Measurements from ENCODE around the gene PLCH1. TPM values are rescaled to one million over a fixed set of nuclear protein-coding genes. Genes with fewer than 3 reads are reported as not detected.

PLCH1 gene
- total RNA-seq, 1 donor from 2014 or later: 32.0 TPM

GRCh38 chr3:155664925-155665695, 79.8 kb downstream of the PLCH1 start:
- Histone ChIP-seq H3K9me3 (ENCODE audit: low read depth) (no peaks in the 10 kb centered on the region), H3K9ac (no peak overlapping the region), H3K4me2 (no peak overlapping the region), H3K27me3 (no peaks in the 10 kb centered on the region), H2AFZ (replicated peaks) (no peak overlapping the region), H3K36me3 (no peaks in the 10 kb centered on the region), H4K20me1 (ENCODE audit: low read depth) (peaks cover 8% of the 10 kb centered on the region), H3K27ac (no peak overlapping the region), H3F3A (ENCODE audit: low read depth) (peaks cover 3% of the 10 kb centered on the region), H3K4me1 (peaks cover 16% of the 10 kb centered on the region), H3K79me2 (ENCODE audit: low read depth) (peaks cover 9% of the 10 kb centered on the region), H3K4me3 (no peak overlapping the region)
- no peak overlapping the region for H3K27ac Mint-ChIP-seq
- H3K36me3 Mint-ChIP-seq: no peaks in the 10 kb centered on the region
- H3K9me3 Mint-ChIP-seq: no peaks in the 10 kb centered on the region
- no peak overlapping the region for H3K4me3 Mint-ChIP-seq
- H3K27me3 Mint-ChIP-seq (ENCODE audit: insufficient read depth, low read depth): no peaks in the 10 kb centered on the region
- TF ChIP-seq EZH2 (IDR thresholded peaks at IDR 0.05) (no peak), EZH2phosphoT487 (IDR thresholded peaks at IDR 0.05) (no peak)
- TF ChIP-seq, protein P1, sequence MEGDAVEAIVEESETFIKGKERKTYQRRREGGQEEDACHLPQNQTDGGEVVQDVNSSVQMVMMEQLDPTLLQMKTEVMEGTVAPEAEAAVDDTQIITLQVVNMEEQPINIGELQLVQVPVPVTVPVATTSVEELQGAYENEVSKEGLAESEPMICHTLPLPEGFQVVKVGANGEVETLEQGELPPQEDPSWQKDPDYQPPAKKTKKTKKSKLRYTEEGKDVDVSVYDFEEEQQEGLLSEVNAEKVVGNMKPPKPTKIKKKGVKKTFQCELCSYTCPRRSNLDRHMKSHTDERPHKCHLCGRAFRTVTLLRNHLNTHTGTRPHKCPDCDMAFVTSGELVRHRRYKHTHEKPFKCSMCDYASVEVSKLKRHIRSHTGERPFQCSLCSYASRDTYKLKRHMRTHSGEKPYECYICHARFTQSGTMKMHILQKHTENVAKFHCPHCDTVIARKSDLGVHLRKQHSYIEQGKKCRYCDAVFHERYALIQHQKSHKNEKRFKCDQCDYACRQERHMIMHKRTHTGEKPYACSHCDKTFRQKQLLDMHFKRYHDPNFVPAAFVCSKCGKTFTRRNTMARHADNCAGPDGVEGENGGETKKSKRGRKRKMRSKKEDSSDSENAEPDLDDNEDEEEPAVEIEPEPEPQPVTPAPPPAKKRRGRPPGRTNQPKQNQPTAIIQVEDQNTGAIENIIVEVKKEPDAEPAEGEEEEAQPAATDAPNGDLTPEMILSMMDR (IDR thresholded peaks at IDR 0.05): no peak
- DNase-seq (ENCODE audit: low spot score): peak; percentile 12
- peaks cover 8% of the 10 kb centered on the region for H3K4me1 Mint-ChIP-seq

- no peaks in the 10 kb centered on the region for H3K9me3 ChIP-seq (ENCODE audit: low read depth)
- H3K36me3 ChIP-seq: no peaks in the 10 kb centered on the region
- no peak overlapping the region for H2AFZ ChIP-seq (replicated peaks)
- no peak overlapping the region for H3K4me3 Mint-ChIP-seq
- H3K27ac ChIP-seq: no peak overlapping the region
- H3K9me3 Mint-ChIP-seq: peaks cover 4% of the 10 kb centered on the region
- H4K20me1 ChIP-seq (ENCODE audit: low read depth): peaks cover 8% of the 10 kb centered on the region
- peaks cover 3% of the 10 kb centered on the region for H3F3A ChIP-seq (ENCODE audit: low read depth)
- H3K79me2 ChIP-seq (ENCODE audit: low read depth): peaks cover 9% of the 10 kb centered on the region
- no peak overlapping the region for H3K27ac Mint-ChIP-seq
- H3K27me3 Mint-ChIP-seq (ENCODE audit: insufficient read depth, low read depth): no peaks in the 10 kb centered on the region
- no peak overlapping the region for H3K4me2 ChIP-seq
- no peak for DNase-seq (ENCODE audit: low spot score)
- H3K27me3 ChIP-seq: no peaks in the 10 kb centered on the region
- TF ChIP-seq EZH2 (IDR thresholded peaks at IDR 0.05): no peak
- no peak for TF ChIP-seq EZH2phosphoT487 (IDR thresholded peaks at IDR 0.05)
- TF ChIP-seq, protein P1 (IDR thresholded peaks at IDR 0.05): no peak
- peaks cover 16% of the 10 kb centered on the region for H3K4me1 ChIP-seq
- peaks cover 8% of the 10 kb centered on the region for H3K4me1 Mint-ChIP-seq
- H3K36me3 Mint-ChIP-seq: peaks cover 3% of the 10 kb centered on the region
- H3K4me3 ChIP-seq: no peak overlapping the region
- H3K9ac ChIP-seq: no peak overlapping the region
These were observed 81.2 kb downstream of the PLCH1 start for GRCh38 chr3:155663467-155664212.

DNA sequence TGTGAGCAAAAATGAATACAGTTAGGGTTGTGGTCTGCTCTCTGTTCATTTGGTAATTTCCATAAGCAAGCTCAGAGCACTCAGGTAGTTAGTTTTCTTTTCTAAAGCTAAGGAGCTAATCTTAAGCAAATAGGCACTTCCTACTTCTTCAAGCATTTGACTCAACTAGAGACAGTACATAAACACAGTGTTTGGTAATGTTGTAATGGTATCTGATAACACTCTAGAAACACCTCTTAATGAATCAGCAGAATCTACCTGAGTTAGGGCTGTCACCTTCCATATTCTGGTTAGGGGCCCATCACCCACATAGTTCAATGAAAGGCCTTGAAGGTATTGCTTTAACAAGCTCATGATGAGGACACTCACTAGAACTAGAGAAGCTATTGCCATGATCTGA, 83.1 kb downstream of the PLCH1 start:
- Mint-ChIP-seq H3K4me1 (peaks cover 8% of the 10 kb centered on the region), H3K27me3 (ENCODE audit: insufficient read depth, low read depth) (no peaks in the 10 kb centered on the region), H3K36me3 (peaks cover 14% of the 10 kb centered on the region), H3K4me3 (no peak overlapping the region), H3K9me3 (peaks cover 7% of the 10 kb centered on the region), H3K27ac (no peak overlapping the region)
- H3K36me3 ChIP-seq: no peaks in the 10 kb centered on the region
- TF ChIP-seq, protein P1 (IDR thresholded peaks at IDR 0.05): no peak
- TF ChIP-seq EZH2 (IDR thresholded peaks at IDR 0.05) (no peak), EZH2phosphoT487 (IDR thresholded peaks at IDR 0.05) (no peak)
- H3K9me3 ChIP-seq (ENCODE audit: low read depth): no peaks in the 10 kb centered on the region
- no peak overlapping the region for H3K27ac ChIP-seq
- H3K79me2 ChIP-seq (ENCODE audit: low read depth): peaks cover 9% of the 10 kb centered on the region
- H3K9ac ChIP-seq: no peak overlapping the region
- peaks cover 12% of the 10 kb centered on the region for H4K20me1 ChIP-seq (ENCODE audit: low read depth)
- H3K4me3 ChIP-seq: no peak overlapping the region
- H3K27me3 ChIP-seq: no peaks in the 10 kb centered on the region
- H3K4me2 ChIP-seq: no peak overlapping the region
- DNase-seq (ENCODE audit: low spot score): no peak
- peaks cover 3% of the 10 kb centered on the region for H3F3A ChIP-seq (ENCODE audit: low read depth)
- H3K4me1 ChIP-seq: peaks cover 16% of the 10 kb centered on the region
- no peak overlapping the region for H2AFZ ChIP-seq (replicated peaks)

Data from neural progenitor cell (in vitro differentiated cells).